HEK293 (cell line): ENCODE results near the gene DRICH1.

ENCODE experiments used
- CTCF ChIA-PET: fragments of 350-600 bp; formaldehyde crosslinking; extraction: SDS; loops from one replicate; lab custom pipeline; 2021; ENCODE audit warnings: antibody characterized with exemption; lab: Yijun Ruan, JAX
- POLR2A ChIA-PET: fragments of 300-600 bp; formaldehyde crosslinking; extraction: SDS; loops from one replicate; lab custom pipeline; 2020; ENCODE audit warnings: antibody characterized with exemption, inconsistent platforms; lab: Yijun Ruan, JAX
- H3K27ac ChIP-seq: fragments of 200-500 bp; sonication (Bioruptor generic); 2 replicates; pipeline ENCODE4 v1.5.1; 2014; ENCODE audit warnings: low read depth, low read length, control low read depth, inconsistent platforms; ENCODE audit errors: extremely low read depth
- H3K36me3 ChIP-seq, 2 experiments: fragments of 200-500 bp in 1 of 2; sonication (Bioruptor generic) in 1 of 2; 1 replicate in 1 of 2; 2 replicates in 1 of 2; pipeline ENCODE4 v1.5.1; 2014 to 2017; ENCODE audit warnings: inconsistent platforms in 2 of 2, low read length in 2 of 2; ENCODE audit not compliant: control insufficient read depth in 2 of 2, insufficient read depth in 1 of 2
- H3K4me1 ChIP-seq: fragments of 200-500 bp; sonication (Bioruptor generic); 2 replicates; pipeline ENCODE4 v1.5.1; 2014; ENCODE audit warnings: mild to moderate bottlenecking, low read length, inconsistent platforms; ENCODE audit not compliant: control insufficient read depth, insufficient read depth
- H3K4me3 ChIP-seq: 2 replicates; pipeline ENCODE4 v1.5.1; 2011; ENCODE audit warnings: low read depth, mild to moderate bottlenecking, control low read depth, low read length, moderate library complexity
- H3K9me3 ChIP-seq: fragments of 200-500 bp; sonication (Bioruptor generic); 2 replicates; pipeline ENCODE4 v1.5.1; 2014; ENCODE audit warnings: low read depth, low read length, inconsistent platforms; ENCODE audit not compliant: control insufficient read depth, insufficient read depth
- GLI2 ChIP-seq: fragments of 450-650 bp; formaldehyde crosslinking; IDR thresholded peaks from 2 replicates; pipeline ENCODE4; 2017; ENCODE audit warnings: missing biosample characterization, missing genetic modification characterization, low read depth, borderline replicate concordance
- IKZF3 ChIP-seq: fragments of 450-650 bp; IDR thresholded peaks from 2 replicates; pipeline ENCODE4 v1.5.0; 2018; ENCODE audit warnings: missing biosample characterization, mild to moderate bottlenecking, missing genetic modification characterization, moderate library complexity
- KLF7 ChIP-seq: fragments of 450-650 bp; formaldehyde crosslinking; IDR thresholded peaks from 2 replicates; pipeline ENCODE4 v1.5.1; 2016; ENCODE audit warnings: missing biosample characterization, missing genetic modification characterization, borderline replicate concordance
- KLF8 ChIP-seq: fragments of 450-650 bp; formaldehyde crosslinking; IDR thresholded peaks from 2 replicates; pipeline ENCODE4 v1.5.1; 2016; ENCODE audit warnings: missing biosample characterization, missing genetic modification characterization
- MYNN ChIP-seq: fragments of 450-650 bp; formaldehyde crosslinking; IDR thresholded peaks from 2 replicates; pipeline ENCODE4 v1.5.1; 2016; ENCODE audit warnings: missing biosample characterization, missing genetic modification characterization, borderline replicate concordance
- MZF1 ChIP-seq: fragments of 450-650 bp; formaldehyde crosslinking; IDR thresholded peaks from 2 replicates; pipeline ENCODE4 v1.5.1; 2017; ENCODE audit warnings: missing biosample characterization, missing genetic modification characterization, borderline replicate concordance
- OVOL3 ChIP-seq: fragments of 450-650 bp; formaldehyde crosslinking; IDR thresholded peaks from 2 replicates; pipeline ENCODE4 v1.5.1; 2016; ENCODE audit warnings: missing biosample characterization, missing genetic modification characterization
- RBAK ChIP-seq: fragments of 450-650 bp; formaldehyde crosslinking; IDR thresholded peaks from 2 replicates; pipeline ENCODE4 v1.5.1; 2016; ENCODE audit warnings: missing biosample characterization, missing genetic modification characterization
- SCRT2 ChIP-seq: fragments of 450-650 bp; formaldehyde crosslinking; IDR thresholded peaks from 2 replicates; pipeline ENCODE4 v1.5.1; 2016; ENCODE audit warnings: missing biosample characterization, missing genetic modification characterization
- SETDB1 ChIP-seq: IDR thresholded peaks from one replicate; pipeline ENCODE4 v1.6.1; 2017; ENCODE audit warnings: mild to moderate bottlenecking, low read length, moderate library complexity, mixed read lengths; ENCODE audit not compliant: insufficient read length
- SP3 ChIP-seq: fragments of 450-650 bp; formaldehyde crosslinking; IDR thresholded peaks from 2 replicates; pipeline ENCODE4 v1.5.1; 2016; ENCODE audit warnings: missing biosample characterization, missing genetic modification characterization
- ZBTB17 ChIP-seq: fragments of 450-650 bp; formaldehyde crosslinking; IDR thresholded peaks from 2 replicates; pipeline ENCODE4 v1.5.1; 2016; ENCODE audit warnings: missing biosample characterization, missing genetic modification characterization
- ZBTB20 ChIP-seq: fragments of 450-650 bp; formaldehyde crosslinking; IDR thresholded peaks from 2 replicates; pipeline ENCODE4 v1.5.1; 2016; ENCODE audit warnings: missing biosample characterization, missing genetic modification characterization
- ZBTB7A ChIP-seq: fragments of 450-650 bp; formaldehyde crosslinking; IDR thresholded peaks from 2 replicates; pipeline ENCODE4 v1.5.1; 2016; ENCODE audit warnings: low read depth, missing biosample characterization, missing genetic modification characterization
- ZFHX2 ChIP-seq: fragments of 450-650 bp; formaldehyde crosslinking; conservative IDR thresholded peaks from 2 replicates; pipeline ENCODE4 v1.5.1; 2016; ENCODE audit warnings: missing biosample characterization, missing genetic modification characterization
- ZNF112 ChIP-seq: fragments of 450-650 bp; formaldehyde crosslinking; IDR thresholded peaks from 2 replicates; pipeline ENCODE4 v1.5.0; 2017; ENCODE audit warnings: missing biosample characterization, missing genetic modification characterization
- ZNF146 ChIP-seq: fragments of 450-650 bp; formaldehyde crosslinking; IDR thresholded peaks from 2 replicates; pipeline ENCODE4 v1.5.1; 2016; ENCODE audit warnings: missing biosample characterization, missing genetic modification characterization
- ZNF155 ChIP-seq: fragments of 450-650 bp; formaldehyde crosslinking; IDR thresholded peaks from 2 replicates; pipeline ENCODE4 v1.5.1; 2016; ENCODE audit warnings: missing biosample characterization, missing genetic modification characterization
- ZNF184 ChIP-seq: fragments of 450-650 bp; IDR thresholded peaks from 2 replicates; pipeline ENCODE4 v1.5.1; 2018; ENCODE audit warnings: missing biosample characterization, mild to moderate bottlenecking, missing genetic modification characterization
- ZNF211 ChIP-seq: fragments of 450-650 bp; formaldehyde crosslinking; IDR thresholded peaks from 2 replicates; pipeline ENCODE4 v1.5.1; 2016; ENCODE audit warnings: low read depth, missing biosample characterization, missing genetic modification characterization
- ZNF266 ChIP-seq: fragments of 450-650 bp; formaldehyde crosslinking; IDR thresholded peaks from 2 replicates; pipeline ENCODE4 v1.5.1; 2016; ENCODE audit warnings: missing biosample characterization, missing genetic modification characterization, low read depth
- ZNF366 ChIP-seq: fragments of 450-650 bp; formaldehyde crosslinking; conservative IDR thresholded peaks from 2 replicates; pipeline ENCODE4 v1.5.1; 2016; ENCODE audit warnings: missing biosample characterization, missing genetic modification characterization
- ZNF426 ChIP-seq: fragments of 450-650 bp; formaldehyde crosslinking; IDR thresholded peaks from 2 replicates; pipeline ENCODE4 v1.5.1; 2017; ENCODE audit warnings: missing biosample characterization, missing genetic modification characterization, mild to moderate bottlenecking, inconsistent platforms, moderate library complexity
- ZNF501 ChIP-seq: fragments of 450-650 bp; formaldehyde crosslinking; IDR thresholded peaks from 2 replicates; pipeline ENCODE4 v1.5.1; 2016; ENCODE audit warnings: missing biosample characterization, missing genetic modification characterization
- ZNF621 ChIP-seq: fragments of 450-650 bp; formaldehyde crosslinking; IDR thresholded peaks from 2 replicates; pipeline ENCODE4 v1.5.1; 2017; ENCODE audit warnings: missing biosample characterization, missing genetic modification characterization
- ZNF639 ChIP-seq: fragments of 450-650 bp; formaldehyde crosslinking; IDR thresholded peaks from 2 replicates; pipeline ENCODE4 v1.5.1; 2016; ENCODE audit warnings: missing biosample characterization, missing genetic modification characterization
- ZNF670 ChIP-seq: fragments of 450-650 bp; formaldehyde crosslinking; IDR thresholded peaks from 2 replicates; pipeline ENCODE4 v1.5.1; 2016; ENCODE audit warnings: missing biosample characterization, missing genetic modification characterization, low read depth
- ZNF776 ChIP-seq: fragments of 450-650 bp; formaldehyde crosslinking; IDR thresholded peaks from 2 replicates; pipeline ENCODE4 v1.5.0; 2017; ENCODE audit warnings: missing biosample characterization, missing genetic modification characterization, borderline replicate concordance
- ZNF785 ChIP-seq: fragments of 450-650 bp; formaldehyde crosslinking; IDR thresholded peaks from 2 replicates; pipeline ENCODE4 v1.5.1; 2016; ENCODE audit warnings: missing biosample characterization, missing genetic modification characterization
- ZXDB ChIP-seq: fragments of 450-650 bp; formaldehyde crosslinking; IDR thresholded peaks from 2 replicates; pipeline ENCODE4 v1.5.1; 2016; ENCODE audit warnings: missing biosample characterization, missing genetic modification characterization

DRICH1 gene

GRCh38 chr22:23564276-23564675, 67.8 kb downstream of the DRICH1 start:
- TF ChIP-seq RBAK (no peak), MZF1 (tag by site-specific recombination) (no peak), ZNF155 (no peak), MYNN (no peak), ZXDB (tag by site-specific recombination) (no peak), ZNF112 (tag by site-specific recombination) (no peak), OVOL3 (no peak), ZNF211 (no peak), KLF7 (tag by site-specific recombination) (no peak), ZNF670 (no peak), ZNF426 (tag by site-specific recombination) (no peak), ZBTB17 (tag by site-specific recombination) (no peak), ZNF785 (no peak), ZNF266 (tag by site-specific recombination) (no peak), ZBTB7A (tag by site-specific recombination) (no peak), ZBTB20 (tag by site-specific recombination) (no peak), ZNF501 (tag by site-specific recombination) (no peak), KLF8 (tag by site-specific recombination) (no peak)
- TF ChIP-seq, all 188 proteins: peak for 0
- no peaks in the 10 kb centered on the region for H3K9me3 ChIP-seq
- H3K36me3 ChIP-seq: no peaks in the 10 kb centered on the region
- POLR2A ChIA-PET: no interaction called here
- H3K4me1 ChIP-seq: no peaks in the 10 kb centered on the region; the same call in 1 of the 2 replicates
- CTCF ChIA-PET: interaction anchor here (0.9 to 3.8 kb wide), 2 partner anchors 13 to 28 kb away, joined by 3 to 19 read pairs; no protein-coding TSS in a partner anchor
- H3K4me3 ChIP-seq: no peak overlapping the region
- H3K27ac ChIP-seq: no peak overlapping the region

DNA sequence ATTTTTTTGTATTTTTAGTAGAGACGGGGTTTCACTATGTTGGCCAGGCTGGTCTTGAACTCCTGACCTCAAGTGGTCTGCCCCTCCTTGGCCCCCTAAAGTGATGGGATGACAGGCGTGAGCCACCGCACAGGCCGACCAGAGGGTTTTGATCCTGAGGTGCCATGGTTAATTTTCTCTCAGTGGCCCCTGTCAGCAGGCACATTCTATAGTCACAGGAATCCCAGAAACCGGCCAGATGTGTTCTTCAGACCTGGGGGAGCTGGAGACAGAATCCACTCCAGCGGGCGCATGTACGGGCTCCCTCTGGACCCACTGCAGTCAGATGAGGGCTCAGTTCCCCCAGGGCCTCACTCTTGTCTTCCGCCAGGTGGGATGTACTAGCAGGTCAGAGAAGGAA, 69.0 kb downstream of the DRICH1 start:
- no peaks in the 10 kb centered on the region for H3K9me3 ChIP-seq
- no peaks in the 10 kb centered on the region; the same call in 1 of the 2 replicates for H3K4me1 ChIP-seq
- H3K4me3 ChIP-seq: no peak overlapping the region
- no peaks in the 10 kb centered on the region for H3K36me3 ChIP-seq
- no peak overlapping the region for H3K27ac ChIP-seq
- ChIA-PET CTCF (interaction anchor here (0.6 to 3.8 kb wide), 4 partner anchors 29 to 1365 kb away, joined by 3 to 19 read pairs (median 4); no protein-coding TSS in a partner anchor), POLR2A (interaction anchor here (0.7 kb wide), 1 partner anchor 1054 kb away, joined by 5 read pairs; no protein-coding TSS in a partner anchor)
- TF ChIP-seq ZFHX2 (tag by site-specific recombination) (no peak), SCRT2 (tag by site-specific recombination) (no peak), ZNF621 (tag by site-specific recombination) (no peak), ZNF366 (tag by site-specific recombination) (no peak), ZNF146 (tag by site-specific recombination) (no peak), SETDB1 (no peak), GLI2 (tag by site-specific recombination) (no peak), IKZF3 (tag by site-specific recombination) (no peak), SP3 (tag by site-specific recombination) (no peak), ZNF639 (tag by site-specific recombination) (no peak), ZNF776 (no peak), ZNF184 (tag by site-specific recombination) (no peak)
